DOHH2 (cell line): ENCODE results near the gene RND3.

Experiments used
- H3F3A ChIP-seq: fragments of 200-600 bp; sonication (generic), shearing (Covaris generic); 2 replicates; pipeline ENCODE4 v1.6.0; 2016; ENCODE audit warnings: antibody characterized with exemption, mild to moderate bottlenecking; ENCODE audit not compliant: control insufficient read depth, insufficient read depth
- H3K27ac ChIP-seq: fragments of 200-600 bp; sonication (generic); 2 replicates; pipeline ENCODE4 v1.5.1; 2014; ENCODE audit warnings: low read depth, mild to moderate bottlenecking, low read length, moderate library complexity
- H3K27me3 ChIP-seq: fragments of 200-600 bp; sonication (generic); 2 replicates; pipeline ENCODE4 v1.6.1; 2014; ENCODE audit warnings: mild to moderate bottlenecking, low read length, mixed read lengths; ENCODE audit not compliant: control insufficient read depth
- H3K36me3 ChIP-seq: fragments of 200-600 bp; sonication (generic); 2 replicates; pipeline ENCODE4 v1.6.1; 2014; ENCODE audit warnings: mild to moderate bottlenecking, low read length, moderate library complexity, mixed read lengths; ENCODE audit not compliant: control insufficient read depth
- H3K4me1 ChIP-seq: fragments of 200-600 bp; sonication (generic); 2 replicates; pipeline ENCODE4 v1.6.1; 2014; ENCODE audit warnings: mild to moderate bottlenecking, low read length, mixed read lengths; ENCODE audit not compliant: control insufficient read depth
- H3K4me2 ChIP-seq: fragments of 200-600 bp; sonication (generic); 2 replicates; pipeline ENCODE4 v1.6.0; 2014; ENCODE audit warnings: mild to moderate bottlenecking, low read length, moderate library complexity
- H3K4me3 ChIP-seq: fragments of 200-600 bp; sonication (generic); 2 replicates; pipeline ENCODE4 v1.5.1; 2014; ENCODE audit warnings: mild to moderate bottlenecking, low read length, mixed read lengths
- H3K79me2 ChIP-seq: fragments of 200-600 bp; sonication (generic); 2 replicates; pipeline ENCODE4 v1.6.1; 2014; ENCODE audit warnings: mild to moderate bottlenecking, low read length, mixed read lengths; ENCODE audit not compliant: control insufficient read depth
- H3K9me2 ChIP-seq: fragments of 200-600 bp; sonication (generic); replicated peaks from 2 replicates; pipeline ENCODE4 v1.6.1; 2014; ENCODE audit warnings: mild to moderate bottlenecking, low read length, mixed read lengths; ENCODE audit not compliant: control insufficient read depth
- H3K9me3 ChIP-seq: fragments of 200-600 bp; sonication (generic); 2 replicates; pipeline ENCODE4 v1.6.1; 2014; ENCODE audit warnings: antibody characterized with exemption, low read length, mixed read lengths; ENCODE audit not compliant: control insufficient read depth, insufficient read depth
- H4K20me1 ChIP-seq: fragments of 200-600 bp; sonication (generic); 2 replicates; pipeline ENCODE4 v1.6.0; 2014; ENCODE audit warnings: low read depth, mild to moderate bottlenecking, antibody characterized with exemption, low read length, moderate library complexity; ENCODE audit not compliant: control insufficient read depth, insufficient read depth
- EZH2phosphoT487 ChIP-seq: fragments of 200-600 bp; sonication (generic); IDR thresholded peaks from 2 replicates; pipeline ENCODE4 v1.6.1; 2017; ENCODE audit warnings: borderline replicate concordance, mild to moderate bottlenecking, antibody characterized with exemption, low read length, moderate library complexity, mixed read lengths
- TF ChIP-seq, protein P1 (sequence below): fragments of 200-600 bp; sonication (generic); IDR thresholded peaks from one replicate; pipeline ENCODE4 v1.5.1; 2014; ENCODE audit warnings: antibody characterized with exemption, mild to moderate bottlenecking, low read depth, low read length; ENCODE audit not compliant: poor library complexity, severe bottlenecking

The RND3 gene

GRCh38 chr2:150476809-150477302 is 10.6 kb downstream of the RND3 start:
- H3K27ac ChIP-seq, result no peak overlapping the region
- H3K4me3 ChIP-seq, result no peak overlapping the region
- no peaks in the 10 kb centered on the region for H3K27me3 ChIP-seq
- no peaks in the 10 kb centered on the region for H3K36me3 ChIP-seq
- no peaks in the 10 kb centered on the region for H3F3A ChIP-seq
- TF ChIP-seq EZH2phosphoT487, result no peak
- TF ChIP-seq, protein P1, sequence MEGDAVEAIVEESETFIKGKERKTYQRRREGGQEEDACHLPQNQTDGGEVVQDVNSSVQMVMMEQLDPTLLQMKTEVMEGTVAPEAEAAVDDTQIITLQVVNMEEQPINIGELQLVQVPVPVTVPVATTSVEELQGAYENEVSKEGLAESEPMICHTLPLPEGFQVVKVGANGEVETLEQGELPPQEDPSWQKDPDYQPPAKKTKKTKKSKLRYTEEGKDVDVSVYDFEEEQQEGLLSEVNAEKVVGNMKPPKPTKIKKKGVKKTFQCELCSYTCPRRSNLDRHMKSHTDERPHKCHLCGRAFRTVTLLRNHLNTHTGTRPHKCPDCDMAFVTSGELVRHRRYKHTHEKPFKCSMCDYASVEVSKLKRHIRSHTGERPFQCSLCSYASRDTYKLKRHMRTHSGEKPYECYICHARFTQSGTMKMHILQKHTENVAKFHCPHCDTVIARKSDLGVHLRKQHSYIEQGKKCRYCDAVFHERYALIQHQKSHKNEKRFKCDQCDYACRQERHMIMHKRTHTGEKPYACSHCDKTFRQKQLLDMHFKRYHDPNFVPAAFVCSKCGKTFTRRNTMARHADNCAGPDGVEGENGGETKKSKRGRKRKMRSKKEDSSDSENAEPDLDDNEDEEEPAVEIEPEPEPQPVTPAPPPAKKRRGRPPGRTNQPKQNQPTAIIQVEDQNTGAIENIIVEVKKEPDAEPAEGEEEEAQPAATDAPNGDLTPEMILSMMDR, result no peak
- no peaks in the 10 kb centered on the region for H4K20me1 ChIP-seq
- H3K4me1 ChIP-seq, result no peaks in the 10 kb centered on the region
- H3K79me2 ChIP-seq, result no peaks in the 10 kb centered on the region
- no peaks in the 10 kb centered on the region for H3K9me3 ChIP-seq
- no peak overlapping the region for H3K4me2 ChIP-seq
- no peaks in the 10 kb centered on the region for H3K9me2 ChIP-seq

- TF ChIP-seq EZH2phosphoT487, result no peak
- TF ChIP-seq, protein P1, result no peak
- Histone ChIP-seq H3K9me2 (no peaks in the 10 kb centered on the region), H3K27ac (no peak overlapping the region), H4K20me1 (no peaks in the 10 kb centered on the region), H3K4me3 (no peak overlapping the region), H3K27me3 (no peaks in the 10 kb centered on the region), H3K36me3 (no peaks in the 10 kb centered on the region), H3K79me2 (no peaks in the 10 kb centered on the region), H3F3A (no peaks in the 10 kb centered on the region), H3K9me3 (no peaks in the 10 kb centered on the region), H3K4me1 (no peaks in the 10 kb centered on the region), H3K4me2 (no peak overlapping the region)
These were observed 11.2 kb downstream of the RND3 start for GRCh38 chr2:150476286-150476685.

DNA sequence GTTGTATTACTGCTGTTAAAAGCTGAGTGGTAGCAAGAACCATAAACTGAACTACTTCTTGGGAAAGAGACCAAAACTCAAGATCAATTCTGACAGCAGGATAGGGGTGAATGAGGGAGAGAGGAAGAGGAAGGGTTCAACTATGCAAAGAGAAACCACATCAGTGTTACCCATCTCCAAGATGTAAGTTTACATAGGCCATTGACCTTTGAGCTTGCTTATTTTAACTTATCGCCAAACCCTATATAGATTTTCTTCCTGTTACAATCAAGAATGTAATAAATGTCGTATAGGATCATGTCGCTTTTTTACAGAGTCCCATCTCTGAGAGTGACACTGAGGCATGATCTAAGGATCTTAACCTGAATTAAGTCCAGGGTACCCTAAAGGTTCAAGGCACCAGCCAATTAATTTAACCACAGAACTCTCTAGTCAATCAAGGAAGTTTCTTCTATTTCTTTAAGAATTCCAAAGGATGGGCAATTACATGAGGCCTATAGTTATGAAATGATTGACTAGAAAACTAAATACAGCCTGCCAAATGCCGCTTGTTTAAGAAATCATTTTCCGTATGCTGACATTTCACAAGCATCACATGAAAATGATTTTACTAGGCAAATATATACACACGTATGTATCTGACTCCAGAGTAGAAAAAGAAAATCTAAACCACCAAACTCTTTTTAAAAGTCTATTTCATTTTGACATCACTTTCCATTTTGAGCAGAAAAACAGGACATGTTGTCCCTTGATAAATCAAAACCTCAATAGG is 11.8 kb downstream of the RND3 start:
- no peaks in the 10 kb centered on the region for H3F3A ChIP-seq

More for the DNA sequence above, 11.8 kb downstream of the RND3 start:
- TF ChIP-seq EZH2phosphoT487, result no peak
- TF ChIP-seq, protein P1, result no peak
- H3K27ac ChIP-seq, result no peak overlapping the region
- H3K9me3 ChIP-seq, result no peaks in the 10 kb centered on the region
- H4K20me1 ChIP-seq, result no peaks in the 10 kb centered on the region
- H3K4me1 ChIP-seq, result no peaks in the 10 kb centered on the region
- no peak overlapping the region for H3K4me2 ChIP-seq
- no peaks in the 10 kb centered on the region for H3K9me2 ChIP-seq
- no peaks in the 10 kb centered on the region for H3K36me3 ChIP-seq
- no peak overlapping the region for H3K4me3 ChIP-seq
- H3K27me3 ChIP-seq, result no peaks in the 10 kb centered on the region
- no peaks in the 10 kb centered on the region for H3K79me2 ChIP-seq
